ENCODE measurements around the gene MRPL58.

GRCh38 chr17:74998783-74999182 is 13.7 kb upstream of the MRPL58 start:
- TF ChIP-seq CTCF (IDR thresholded peaks at IDR 0.05) (no peak), POLR2A (IDR thresholded peaks at IDR 0.05) (no peak)

Data from body of pancreas (tissue), 4 donors.